HG03108 (cell line): ENCODE data around the gene CSNK1D.

Experiments used
- ATAC-seq: cut with Tn5 transposase; IDR thresholded peaks from one replicate; pipeline ENCODE4 v1.9.1; 2021; ENCODE audit warnings: moderate library complexity; ENCODE audit not compliant: unreplicated experiment

CSNK1D gene

GRCh38 chr17:82273327-82274133, at the start of gene CSNK1D:
TSS of gene CSNK1D (minus strand) at chr17:82273700. CDS start at chr17:82273381, 319 bp downstream.
- ATAC-seq = peak; percentile 77

- ATAC-seq = no peak
Observed at GRCh38 chr17:82322526-82323453, 49.3 kb upstream of the CSNK1D start.

- ATAC-seq = no peak
Observed at GRCh38 chr17:82321947-82322466, 48.5 kb upstream of the CSNK1D start.

- ATAC-seq = no peak
Observed at GRCh38 chr17:82320956-82321927, 47.7 kb upstream of the CSNK1D start.

GRCh38 chr17:82320140-82320840, 46.8 kb upstream of the CSNK1D start:
- ATAC-seq = no peak

GRCh38 chr17:82319619-82320062, 46.1 kb upstream of the CSNK1D start:
- ATAC-seq = no peak

- ATAC-seq = no peak
Observed at GRCh38 chr17:82318772-82319606, 45.5 kb upstream of the CSNK1D start.

GRCh38 chr17:82318169-82318498, 44.6 kb upstream of the CSNK1D start:
- no peak for ATAC-seq

- no peak for ATAC-seq
Observed at GRCh38 chr17:82317394-82318168, 44.1 kb upstream of the CSNK1D start, which contains the start of gene CD7. TSS of gene CD7 (minus strand) at chr17:82317608. CDS start at chr17:82317495, 113 bp downstream.

GRCh38 chr17:82316651-82317393, 43.3 kb upstream of the CSNK1D start:
- no peak for ATAC-seq

- ATAC-seq = no peak
Observed at GRCh38 chr17:82315703-82316358, 42.3 kb upstream of the CSNK1D start.

- ATAC-seq = no peak
Observed at GRCh38 chr17:82314727-82315605, 41.5 kb upstream of the CSNK1D start.

- ATAC-seq = no peak
Observed at GRCh38 chr17:82314012-82314726, 40.7 kb upstream of the CSNK1D start.

GRCh38 chr17:82313195-82314011, 39.9 kb upstream of the CSNK1D start:
- no peak for ATAC-seq
